IMR-90 (cell line): Measurements from ENCODE around the gene KCNJ1.

ENCODE experiments used
- CEBPB ChIP-seq: IDR thresholded peaks from 2 replicates; pipeline ENCODE4 v1.6.1; 2012; ENCODE audit warnings: low read depth, low read length, improper control_type of control experiment
- CHD1 ChIP-seq: IDR thresholded peaks from 2 replicates; pipeline ENCODE4 v1.6.1; 2012; ENCODE audit warnings: low read depth, low read length, improper control_type of control experiment
- MAFK ChIP-seq: IDR thresholded peaks from 2 replicates; pipeline ENCODE4 v1.6.1; 2012; ENCODE audit warnings: low read depth, low read length, improper control_type of control experiment
- POLR2A ChIP-seq: IDR thresholded peaks from 2 replicates; pipeline ENCODE4 v1.6.1; 2012; ENCODE audit warnings: mild to moderate bottlenecking, low read depth, low read length
- RCOR1 ChIP-seq: IDR thresholded peaks from 2 replicates; pipeline ENCODE4 v1.6.1; 2012; ENCODE audit warnings: mild to moderate bottlenecking, low read length, improper control_type of control experiment; ENCODE audit not compliant: insufficient replicate concordance
- RFX5 ChIP-seq: IDR thresholded peaks from 2 replicates; pipeline ENCODE4 v1.8.0; 2012; ENCODE audit warnings: low read depth, mild to moderate bottlenecking, low read length, moderate library complexity
- TF ChIP-seq, protein P1 (sequence below): conservative IDR thresholded peaks from 2 replicates; pipeline ENCODE4 v1.5.1; 2012; ENCODE audit warnings: mild to moderate bottlenecking, low read depth, low read length, improper control_type of control experiment
- TF ChIP-seq, protein P2 (sequence below): fragments of 150-350 bp; IDR thresholded peaks from 2 replicates; pipeline ENCODE4 v1.6.1; 2017; ENCODE audit warnings: mild to moderate bottlenecking, antibody characterized with exemption, low read length, low read depth

DNA sequence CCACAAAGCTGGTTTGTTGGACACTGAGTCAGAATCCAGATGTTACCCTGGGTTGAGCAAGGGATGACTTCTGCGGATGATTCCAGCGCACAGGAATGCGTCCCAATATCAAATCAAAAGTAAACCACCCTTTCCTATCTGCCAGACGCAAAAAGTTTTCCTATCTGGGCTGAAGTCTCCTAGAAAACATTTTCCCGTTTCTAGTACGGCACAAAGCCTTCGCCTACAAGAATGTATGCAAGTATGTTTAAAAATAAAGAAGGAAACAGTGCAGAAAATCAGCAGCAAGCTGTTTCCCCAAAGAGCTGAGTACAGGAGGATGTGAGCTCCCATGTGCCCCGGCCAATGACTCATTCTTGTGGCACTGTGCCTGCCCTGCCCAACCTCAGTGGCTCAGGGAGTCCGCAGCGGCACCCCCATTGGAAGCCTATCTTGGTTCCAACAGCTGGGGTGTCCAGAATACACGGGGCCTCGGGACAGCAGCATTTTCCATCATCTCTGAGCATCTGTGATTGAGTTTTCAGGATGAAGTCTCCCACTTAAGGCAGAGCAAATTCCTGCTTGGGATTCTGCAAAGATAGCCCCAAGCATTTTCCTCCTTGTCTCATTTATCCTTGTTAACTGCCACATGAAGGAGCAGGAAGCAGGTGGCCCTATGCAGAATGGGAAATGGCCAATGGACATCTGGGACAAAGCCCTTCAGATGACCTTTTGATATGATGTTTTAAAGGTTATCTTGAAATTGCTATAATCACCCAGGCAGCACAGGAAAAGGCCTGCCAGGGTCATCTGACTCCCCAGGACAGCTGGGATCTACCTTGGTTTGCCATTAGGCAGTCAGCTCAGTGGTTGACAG, 41.5 kb upstream of the KCNJ1 start:
- TF ChIP-seq CHD1 (no peak), RFX5 (no peak), POLR2A (no peak), MAFK (no peak), CEBPB (peak; percentile 90), RCOR1 (no peak)
- TF ChIP-seq, protein P1, sequence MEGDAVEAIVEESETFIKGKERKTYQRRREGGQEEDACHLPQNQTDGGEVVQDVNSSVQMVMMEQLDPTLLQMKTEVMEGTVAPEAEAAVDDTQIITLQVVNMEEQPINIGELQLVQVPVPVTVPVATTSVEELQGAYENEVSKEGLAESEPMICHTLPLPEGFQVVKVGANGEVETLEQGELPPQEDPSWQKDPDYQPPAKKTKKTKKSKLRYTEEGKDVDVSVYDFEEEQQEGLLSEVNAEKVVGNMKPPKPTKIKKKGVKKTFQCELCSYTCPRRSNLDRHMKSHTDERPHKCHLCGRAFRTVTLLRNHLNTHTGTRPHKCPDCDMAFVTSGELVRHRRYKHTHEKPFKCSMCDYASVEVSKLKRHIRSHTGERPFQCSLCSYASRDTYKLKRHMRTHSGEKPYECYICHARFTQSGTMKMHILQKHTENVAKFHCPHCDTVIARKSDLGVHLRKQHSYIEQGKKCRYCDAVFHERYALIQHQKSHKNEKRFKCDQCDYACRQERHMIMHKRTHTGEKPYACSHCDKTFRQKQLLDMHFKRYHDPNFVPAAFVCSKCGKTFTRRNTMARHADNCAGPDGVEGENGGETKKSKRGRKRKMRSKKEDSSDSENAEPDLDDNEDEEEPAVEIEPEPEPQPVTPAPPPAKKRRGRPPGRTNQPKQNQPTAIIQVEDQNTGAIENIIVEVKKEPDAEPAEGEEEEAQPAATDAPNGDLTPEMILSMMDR = no peak
- TF ChIP-seq, protein P2, sequence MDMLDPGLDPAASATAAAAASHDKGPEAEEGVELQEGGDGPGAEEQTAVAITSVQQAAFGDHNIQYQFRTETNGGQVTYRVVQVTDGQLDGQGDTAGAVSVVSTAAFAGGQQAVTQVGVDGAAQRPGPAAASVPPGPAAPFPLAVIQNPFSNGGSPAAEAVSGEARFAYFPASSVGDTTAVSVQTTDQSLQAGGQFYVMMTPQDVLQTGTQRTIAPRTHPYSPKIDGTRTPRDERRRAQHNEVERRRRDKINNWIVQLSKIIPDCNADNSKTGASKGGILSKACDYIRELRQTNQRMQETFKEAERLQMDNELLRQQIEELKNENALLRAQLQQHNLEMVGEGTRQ = peak; percentile 59; the same call in 1 of the 2 replicates
